ENCODE measurements around the gene RAB40C.
A peak's percentile ranks its signal among the peaks of the same experiment; 100 is the strongest.

RAB40C gene

GRCh38 chr16:588639-588888, 1.3 kb upstream of the RAB40C start:
- FAIRE-seq (peak; percentile 46), DNase-seq (ENCODE audit: insufficient read length) (no peak)
- TF ChIP-seq POLR2AphosphoS5 (IDR thresholded peaks at IDR 0.05; ENCODE audit: low read depth, low read length) (no peak; the same call in 1 of the 2 replicates), TAF1 (IDR thresholded peaks at IDR 0.05; ENCODE audit: borderline replicate concordance, low read depth, low read length) (no peak), POLR2A (IDR thresholded peaks at IDR 0.05; ENCODE audit: low read depth, low read length) (no peak)

DNA sequence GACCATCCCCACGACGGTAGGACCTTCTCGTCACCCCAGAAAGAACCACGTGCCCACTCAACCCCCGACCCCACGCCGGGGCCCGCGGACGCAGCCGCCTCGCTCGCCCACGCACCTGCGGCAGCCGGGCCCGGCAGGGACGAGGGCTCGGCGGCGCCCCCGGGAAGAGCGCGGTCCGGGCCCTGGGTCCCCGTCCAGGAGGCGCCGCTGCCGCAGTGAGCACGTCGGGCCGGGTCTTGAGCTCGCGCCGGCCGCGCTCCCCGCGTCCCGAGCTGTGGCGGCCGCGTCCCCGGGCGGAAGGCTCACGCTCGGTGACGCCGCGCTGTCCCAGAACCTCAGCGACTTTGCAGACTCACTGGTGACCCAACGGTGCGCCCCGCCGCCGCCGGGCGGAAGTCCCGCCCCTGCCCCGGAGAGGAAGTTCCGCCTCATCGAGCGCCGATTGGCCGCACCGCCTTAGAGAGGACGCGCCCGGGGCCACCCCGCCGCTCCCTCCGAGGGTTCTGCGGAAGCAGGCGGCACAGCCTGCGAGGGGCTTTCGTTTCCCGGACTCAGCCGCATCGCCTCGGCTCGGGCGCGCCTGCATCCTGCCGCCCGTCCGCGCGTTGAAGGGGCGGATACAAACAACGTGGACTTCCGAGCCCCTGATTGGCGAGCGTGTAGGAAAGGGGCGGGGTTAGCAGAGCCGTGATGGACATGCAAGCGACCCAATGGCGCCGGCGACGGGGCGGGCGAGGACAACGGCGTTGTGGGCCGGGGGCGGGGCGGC, 793 bp upstream of the RAB40C start:
- no peak for FAIRE-seq
- peak; percentile 66; the same call in 1 of the 2 replicates for TF ChIP-seq POLR2AphosphoS5 (IDR thresholded peaks at IDR 0.05; ENCODE audit: low read depth, low read length)
- peak; percentile 90 for TF ChIP-seq POLR2A (IDR thresholded peaks at IDR 0.05; ENCODE audit: low read depth, low read length)
- TF ChIP-seq TAF1 (IDR thresholded peaks at IDR 0.05; ENCODE audit: borderline replicate concordance, low read depth, low read length): no peak; the same call in none of the 2 replicates
- DNase-seq (ENCODE audit: insufficient read length): peak; percentile 88

GRCh38 chr16:590188-590814, 435 bp downstream of the RAB40C start:
- DNase-seq (ENCODE audit: insufficient read length) (no peak), FAIRE-seq (no peak)
- TF ChIP-seq POLR2AphosphoS5 (IDR thresholded peaks at IDR 0.05; ENCODE audit: low read depth, low read length) (no peak), TAF1 (IDR thresholded peaks at IDR 0.05; ENCODE audit: borderline replicate concordance, low read depth, low read length) (no peak), POLR2A (IDR thresholded peaks at IDR 0.05; ENCODE audit: low read depth, low read length) (no peak)

- TF ChIP-seq TAF1 (IDR thresholded peaks at IDR 0.05; ENCODE audit: borderline replicate concordance, low read depth, low read length): no peak
- FAIRE-seq: no peak
- DNase-seq (ENCODE audit: insufficient read length): no peak
Measured at GRCh38 chr16:590815-591200, 942 bp downstream of the RAB40C start.

DNA sequence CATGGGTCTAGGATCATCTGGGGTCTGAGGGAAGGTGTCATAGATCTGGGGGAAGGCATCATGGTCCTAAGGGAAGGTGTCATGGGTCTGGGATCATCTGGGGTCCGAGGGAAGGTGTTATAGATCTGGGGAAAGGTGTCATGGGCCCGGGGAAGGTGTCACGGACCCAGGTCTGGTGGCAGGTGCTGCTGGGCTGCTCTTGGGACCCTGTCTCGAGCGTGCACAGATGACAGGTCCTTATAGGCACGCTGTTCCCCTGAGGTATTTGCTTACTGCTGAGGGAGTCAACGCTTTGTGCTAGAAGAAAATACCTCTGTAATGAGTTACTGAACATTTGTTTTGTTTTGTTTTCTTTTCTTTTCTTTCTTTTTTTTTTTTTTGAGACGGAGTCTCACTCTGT, 1.4 kb downstream of the RAB40C start:
- FAIRE-seq (peak; percentile 57), DNase-seq (ENCODE audit: insufficient read length) (no peak)
- TF ChIP-seq POLR2AphosphoS5 (IDR thresholded peaks at IDR 0.05; ENCODE audit: low read depth, low read length): no peak
- no peak for TF ChIP-seq POLR2A (IDR thresholded peaks at IDR 0.05; ENCODE audit: low read depth, low read length)
- TF ChIP-seq TAF1 (IDR thresholded peaks at IDR 0.05; ENCODE audit: borderline replicate concordance, low read depth, low read length): no peak

DNA sequence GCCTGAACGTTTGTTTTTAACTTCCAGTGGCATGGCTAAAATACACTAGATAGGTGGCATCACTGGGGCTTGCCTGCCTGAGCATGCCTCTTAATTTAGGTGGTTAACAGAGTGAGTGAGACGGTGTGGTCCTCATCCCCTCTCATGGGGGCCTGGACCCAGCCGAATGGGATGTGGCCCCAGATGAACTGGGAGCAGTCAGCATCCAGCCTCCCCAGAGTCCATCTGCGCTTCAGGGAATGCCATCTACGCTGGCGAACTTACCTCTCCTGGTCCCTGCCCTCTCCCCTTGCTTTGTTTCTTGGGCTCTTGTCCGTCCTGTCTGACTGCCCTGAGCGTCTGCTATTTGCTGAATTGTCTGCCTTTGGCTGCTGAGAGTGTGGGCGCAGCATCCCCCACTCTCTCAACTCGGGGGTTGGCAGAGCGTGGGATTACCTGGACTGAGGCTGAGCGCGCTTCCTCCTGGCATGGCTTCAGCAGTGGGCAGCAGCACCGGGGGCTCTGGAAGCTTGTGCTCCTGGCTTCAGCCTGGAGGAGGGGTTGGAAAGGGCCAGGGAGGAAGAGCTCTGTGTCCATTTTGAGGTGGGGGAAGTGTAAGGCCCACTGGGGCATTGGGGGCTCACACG, 2.1 kb downstream of the RAB40C start:
- no peak for DNase-seq (ENCODE audit: insufficient read length)
- FAIRE-seq: no peak
- TF ChIP-seq TAF1 (IDR thresholded peaks at IDR 0.05; ENCODE audit: borderline replicate concordance, low read depth, low read length) (no peak), POLR2AphosphoS5 (IDR thresholded peaks at IDR 0.05; ENCODE audit: low read depth, low read length) (no peak), POLR2A (IDR thresholded peaks at IDR 0.05; ENCODE audit: low read depth, low read length) (no peak)

DNA sequence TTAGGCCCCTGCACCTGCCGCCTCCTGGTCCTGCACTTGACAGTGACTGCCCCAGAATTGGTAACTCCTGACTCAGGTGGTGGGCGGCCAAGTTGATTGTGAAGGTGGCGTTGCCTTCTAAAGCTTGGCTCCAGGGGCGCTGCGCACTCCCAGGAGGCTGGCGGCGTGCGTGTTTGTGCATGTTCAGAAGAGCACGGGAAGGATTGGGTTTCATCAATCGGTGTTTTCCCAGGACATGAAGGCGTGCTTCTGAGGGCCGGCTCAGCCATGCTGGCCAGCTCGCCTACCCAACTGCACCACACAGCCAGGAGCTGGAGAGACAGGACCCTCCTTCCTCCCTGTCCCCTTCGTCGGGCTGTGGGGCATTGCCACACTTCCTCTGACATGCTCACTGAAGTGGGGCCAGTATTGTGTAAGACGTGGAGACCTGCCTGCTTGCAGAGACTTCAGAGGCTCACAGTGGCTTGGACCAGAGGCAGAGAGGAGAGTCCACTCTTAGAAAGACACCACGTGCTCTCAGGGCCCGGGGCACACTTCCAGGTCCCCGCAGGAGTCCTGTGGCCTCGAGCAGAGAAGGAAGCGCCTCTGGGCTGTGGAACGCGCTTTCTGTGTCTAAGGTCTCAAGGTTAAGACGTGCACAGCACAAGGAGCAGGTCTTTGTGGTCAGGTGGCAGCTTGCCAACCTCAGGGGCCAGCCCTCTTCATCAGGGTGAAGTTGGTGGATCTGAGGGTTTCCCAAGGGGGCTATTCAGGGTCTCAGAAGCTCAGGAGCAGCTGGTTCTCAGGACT, 2.8 kb downstream of the RAB40C start:
- DNase-seq (ENCODE audit: insufficient read length) (no peak), FAIRE-seq (no peak)
- TF ChIP-seq POLR2A (IDR thresholded peaks at IDR 0.05; ENCODE audit: low read depth, low read length) (no peak), TAF1 (IDR thresholded peaks at IDR 0.05; ENCODE audit: borderline replicate concordance, low read depth, low read length) (no peak)

- TF ChIP-seq TAF1 (IDR thresholded peaks at IDR 0.05; ENCODE audit: borderline replicate concordance, low read depth, low read length) (no peak), POLR2AphosphoS5 (IDR thresholded peaks at IDR 0.05; ENCODE audit: low read depth, low read length) (no peak), POLR2A (IDR thresholded peaks at IDR 0.05; ENCODE audit: low read depth, low read length) (no peak)
Measured at GRCh38 chr16:593406-593805, 3.5 kb downstream of the RAB40C start.

GRCh38 chr16:593807-594206, 3.9 kb downstream of the RAB40C start:
- DNase-seq (ENCODE audit: insufficient read length) (no peak), FAIRE-seq (no peak)
- no peak for TF ChIP-seq POLR2A (IDR thresholded peaks at IDR 0.05; ENCODE audit: low read depth, low read length)
- no peak for TF ChIP-seq POLR2AphosphoS5 (IDR thresholded peaks at IDR 0.05; ENCODE audit: low read depth, low read length)
- no peak for TF ChIP-seq TAF1 (IDR thresholded peaks at IDR 0.05; ENCODE audit: borderline replicate concordance, low read depth, low read length)

More at GRCh38 chr16:593406-593805, 3.5 kb downstream of the RAB40C start:
- no peak for FAIRE-seq
- DNase-seq (ENCODE audit: insufficient read length): no peak

DNA sequence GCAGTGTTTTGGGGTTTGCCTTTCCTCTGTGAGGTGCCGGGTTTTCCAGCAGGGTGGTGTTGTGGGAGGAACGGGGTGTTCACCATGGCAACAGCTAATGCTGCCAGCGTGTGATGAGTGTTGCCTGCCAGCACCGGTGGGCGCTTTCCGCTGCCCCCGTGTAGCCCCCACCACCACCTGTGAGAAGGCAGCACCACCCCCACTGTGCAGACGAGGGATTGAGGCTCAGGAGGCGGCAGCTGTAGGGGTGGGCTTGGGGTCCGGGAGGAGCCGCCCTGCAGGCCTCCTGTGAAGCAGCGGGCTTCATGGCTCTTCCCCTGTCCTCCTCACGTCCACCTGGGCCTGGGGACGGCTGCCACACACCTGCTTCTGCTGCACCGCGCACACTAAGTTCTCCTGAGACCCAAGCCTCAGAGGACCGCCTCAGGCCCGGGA, 5.2 kb downstream of the RAB40C start:
- FAIRE-seq (no peak), DNase-seq (ENCODE audit: insufficient read length) (no peak)
- TF ChIP-seq POLR2A (IDR thresholded peaks at IDR 0.05; ENCODE audit: low read depth, low read length): no peak

GRCh38 chr16:595942-596735, 6.3 kb downstream of the RAB40C start:
- no peak for TF ChIP-seq POLR2A (IDR thresholded peaks at IDR 0.05; ENCODE audit: low read depth, low read length)
- no peak for TF ChIP-seq POLR2AphosphoS5 (IDR thresholded peaks at IDR 0.05; ENCODE audit: low read depth, low read length)
- no peak for TF ChIP-seq TAF1 (IDR thresholded peaks at IDR 0.05; ENCODE audit: borderline replicate concordance, low read depth, low read length)
- no peak for FAIRE-seq
- no peak for DNase-seq (ENCODE audit: insufficient read length)
